Measurements from ENCODE around the gene ABHD12.

GRCh38 chr20:25344634-25345033, 46.0 kb downstream of the ABHD12 start:
- TF ChIP-seq, protein P1, sequence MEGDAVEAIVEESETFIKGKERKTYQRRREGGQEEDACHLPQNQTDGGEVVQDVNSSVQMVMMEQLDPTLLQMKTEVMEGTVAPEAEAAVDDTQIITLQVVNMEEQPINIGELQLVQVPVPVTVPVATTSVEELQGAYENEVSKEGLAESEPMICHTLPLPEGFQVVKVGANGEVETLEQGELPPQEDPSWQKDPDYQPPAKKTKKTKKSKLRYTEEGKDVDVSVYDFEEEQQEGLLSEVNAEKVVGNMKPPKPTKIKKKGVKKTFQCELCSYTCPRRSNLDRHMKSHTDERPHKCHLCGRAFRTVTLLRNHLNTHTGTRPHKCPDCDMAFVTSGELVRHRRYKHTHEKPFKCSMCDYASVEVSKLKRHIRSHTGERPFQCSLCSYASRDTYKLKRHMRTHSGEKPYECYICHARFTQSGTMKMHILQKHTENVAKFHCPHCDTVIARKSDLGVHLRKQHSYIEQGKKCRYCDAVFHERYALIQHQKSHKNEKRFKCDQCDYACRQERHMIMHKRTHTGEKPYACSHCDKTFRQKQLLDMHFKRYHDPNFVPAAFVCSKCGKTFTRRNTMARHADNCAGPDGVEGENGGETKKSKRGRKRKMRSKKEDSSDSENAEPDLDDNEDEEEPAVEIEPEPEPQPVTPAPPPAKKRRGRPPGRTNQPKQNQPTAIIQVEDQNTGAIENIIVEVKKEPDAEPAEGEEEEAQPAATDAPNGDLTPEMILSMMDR (conservative IDR thresholded peaks at IDR 0.05; ENCODE audit: low read depth, low read length): no peak
- TF ChIP-seq EZH2 (IDR thresholded peaks at IDR 0.05; ENCODE audit: borderline replicate concordance, low read depth, low read length, poor library complexity, severe bottlenecking): no peak

Data from A673 (cell line).